Gastrocnemius medialis (tissue), 4 donors: ENCODE results near the gene ISM2. TPM values are rescaled to one million over a fixed set of nuclear protein-coding genes. Genes with fewer than 3 reads are reported as not detected.

Source experiments
- ATAC-seq, 2 donors: fragments of 150-250 bp; one replicate each; pipeline ENCODE4 v1.9.1; 2016
- DNase-seq, 2 donors: peaks; one replicate each; pipeline ENCODE4 v3.0.0-alpha.2; 2019
- H3K27ac ChIP-seq, 4 donors: fragments of 200-600 bp; sonication (generic); 1 replicate in 1 of 4; 2 replicates in 3 of 4; pipeline ENCODE4 v1.5.1; 2016 to 2018; ENCODE audit warnings: mild to moderate bottlenecking in 2 of 4, moderate library complexity in 1 of 4
- H3K27me3 ChIP-seq, 3 donors: fragments of 200-600 bp; sonication (generic) in 2 of 3; 1 replicate in 1 of 3; 2 replicates in 2 of 3; pipeline versions ENCODE4 v1.5.1 to v1.6.0; 2016 to 2019; ENCODE audit warnings: mild to moderate bottlenecking in 1 of 3, moderate library complexity in 1 of 3
- H3K36me3 ChIP-seq, 2 donors: fragments of 200-600 bp; sonication (generic) in 1 of 2; one replicate each; pipeline ENCODE4 v1.5.1; 2017 to 2018
- H3K4me1 ChIP-seq, 2 donors: fragments of 200-600 bp; sonication (generic) in 1 of 2; one replicate each; pipeline ENCODE4 v1.5.1; 2016 to 2017; ENCODE audit warnings: mild to moderate bottlenecking in 2 of 2
- H3K4me3 ChIP-seq, 4 donors: fragments of 200-600 bp; sonication (generic) in 3 of 4; 1 replicate in 1 of 4; 2 replicates in 3 of 4; pipeline ENCODE4 v1.5.1; 2016 to 2019; ENCODE audit warnings: mild to moderate bottlenecking in 2 of 4
- H3K9me3 ChIP-seq, 3 donors: fragments of 200-600 bp; sonication (generic) in 2 of 3; 1 replicate in 1 of 3; 2 replicates in 2 of 3; pipeline ENCODE4 v1.5.1; 2016 to 2019
- POLR2A ChIP-seq, 2 donors: fragments of 450-650 bp; IDR thresholded peaks; one replicate each; pipeline ENCODE4 v1.6.1; 2017; ENCODE audit warnings: antibody characterized with exemption in 2 of 2, mild to moderate bottlenecking in 2 of 2, moderate library complexity in 2 of 2
- in situ Hi-C, 4 donors: fragments of 200-750 bp; cut with MboI; loops; one replicate each; pipeline versions ENCODE4 v1.15.0 to v1.8.0; 2017; ENCODE audit warnings: low sequenced_read_pairs in 4 of 4
- intact Hi-C: fragments of 100-400 bp; cut with DNase I; formaldehyde crosslinking; loops from one replicate; pipeline ENCODE4 v1.15.1; 2023; ENCODE audit warnings: low total_unique reads
- total RNA-seq, 4 donors: library from RNA; depleted of rRNA; stranded (reverse); fragments of >200 nt; gene quantifications; one replicate each; pipeline versions ENCODE4 v1.1.0 to v1.2.3, GENCODE V29; 2016
- TF ChIP-seq, protein P1 (sequence below), 5 experiments: fragments of 450-650 bp in 3 of 5; fragments of 200-600 bp in 2 of 5; sonication (generic) in 2 of 5; IDR thresholded peaks in 4 of 5; conservative IDR thresholded peaks in 1 of 5; 1 replicate in 4 of 5; 2 replicates in 1 of 5; pipeline ENCODE4 v1.5.1; 2016 to 2019; ENCODE audit warnings: antibody characterized with exemption in 5 of 5, mild to moderate bottlenecking in 3 of 5, moderate library complexity in 3 of 5

ISM2 gene
- total RNA-seq, 4 donors from 2014 or later = not detected

DNA sequence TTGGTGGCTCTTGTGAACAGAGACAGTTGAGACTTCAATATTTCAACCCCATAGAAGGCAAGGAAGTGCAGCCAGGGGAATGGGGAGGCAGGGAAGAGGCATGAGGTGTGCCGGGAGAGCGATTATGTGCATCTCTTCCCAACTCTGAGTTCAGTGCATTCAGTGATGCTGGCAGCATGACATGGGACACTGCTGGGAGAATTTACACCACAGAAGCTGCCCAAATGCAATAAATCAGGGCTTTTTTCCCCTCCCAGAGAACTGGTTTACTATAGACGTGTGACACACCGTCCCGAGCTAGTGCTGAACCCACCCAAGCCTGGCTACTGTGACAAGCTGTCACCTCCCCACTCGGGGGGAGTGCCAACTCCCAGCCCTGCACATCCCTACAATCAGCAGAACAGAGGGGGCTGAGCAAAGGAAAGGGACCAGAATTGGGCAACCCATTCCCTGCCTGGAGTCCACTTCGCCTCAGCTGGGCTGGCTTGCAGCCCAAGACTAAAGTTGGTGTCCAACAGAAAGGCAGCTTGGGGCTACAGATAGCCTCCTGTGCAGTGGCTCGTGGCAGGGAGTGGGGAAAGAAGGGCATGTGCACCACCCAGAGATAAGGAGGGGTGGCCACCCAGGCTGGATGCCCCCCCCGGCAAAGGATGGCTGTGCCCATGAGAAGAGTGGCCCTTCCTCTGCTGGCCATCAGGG lies 24.0 kb downstream of the ISM2 start:
- Histone ChIP-seq H3K27me3 (no peaks in the 10 kb centered on the region), H3K4me3 (no peak overlapping the region), H3K4me1 (no peaks in the 10 kb centered on the region), H3K27ac (no peak overlapping the region), H3K36me3 (peaks cover 0 to 2% of the 10 kb centered on the region in 2 donors), H3K9me3 (no peaks in the 10 kb centered on the region)
- in situ Hi-C loops (loop anchor here in 3 of 4 donors (25.0 kb wide), 2 partner anchors 238 to 362 kb away; partner anchors contain the start of genes ALKBH1 (in 3 of the 3) and SLIRP (in 3 of the 3)), intact Hi-C loops (no loop called here)
- no peak for ATAC-seq
- no peak for DNase-seq
- TF ChIP-seq, protein P1, sequence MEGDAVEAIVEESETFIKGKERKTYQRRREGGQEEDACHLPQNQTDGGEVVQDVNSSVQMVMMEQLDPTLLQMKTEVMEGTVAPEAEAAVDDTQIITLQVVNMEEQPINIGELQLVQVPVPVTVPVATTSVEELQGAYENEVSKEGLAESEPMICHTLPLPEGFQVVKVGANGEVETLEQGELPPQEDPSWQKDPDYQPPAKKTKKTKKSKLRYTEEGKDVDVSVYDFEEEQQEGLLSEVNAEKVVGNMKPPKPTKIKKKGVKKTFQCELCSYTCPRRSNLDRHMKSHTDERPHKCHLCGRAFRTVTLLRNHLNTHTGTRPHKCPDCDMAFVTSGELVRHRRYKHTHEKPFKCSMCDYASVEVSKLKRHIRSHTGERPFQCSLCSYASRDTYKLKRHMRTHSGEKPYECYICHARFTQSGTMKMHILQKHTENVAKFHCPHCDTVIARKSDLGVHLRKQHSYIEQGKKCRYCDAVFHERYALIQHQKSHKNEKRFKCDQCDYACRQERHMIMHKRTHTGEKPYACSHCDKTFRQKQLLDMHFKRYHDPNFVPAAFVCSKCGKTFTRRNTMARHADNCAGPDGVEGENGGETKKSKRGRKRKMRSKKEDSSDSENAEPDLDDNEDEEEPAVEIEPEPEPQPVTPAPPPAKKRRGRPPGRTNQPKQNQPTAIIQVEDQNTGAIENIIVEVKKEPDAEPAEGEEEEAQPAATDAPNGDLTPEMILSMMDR (IDR thresholded peaks at IDR 0.05 in 4 of 5, conservative IDR thresholded peaks at IDR 0.05 in 1 of 5) = no peak
- TF ChIP-seq POLR2A (IDR thresholded peaks at IDR 0.05) = no peak

DNA sequence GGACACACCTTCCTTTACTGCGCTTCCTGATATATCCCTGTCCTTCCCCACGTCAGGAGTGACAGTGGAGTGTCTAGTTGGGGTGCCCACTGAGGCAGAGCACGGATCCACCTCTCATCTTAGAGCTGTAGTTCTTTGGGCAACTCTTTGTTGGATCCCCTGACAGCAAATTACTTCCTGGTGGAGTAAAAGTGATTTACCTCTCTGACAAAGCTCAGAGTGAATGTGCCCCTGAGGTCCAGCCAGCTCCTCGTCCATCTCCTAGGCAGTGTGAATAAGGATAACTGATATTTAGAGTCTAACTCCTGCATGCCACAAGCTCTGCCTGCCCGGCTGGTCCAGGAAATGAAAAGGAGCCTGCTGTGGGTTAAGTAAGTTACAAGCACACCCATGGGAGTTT lies 24.7 kb downstream of the ISM2 start:
- H3K36me3 ChIP-seq = peaks cover 0 to 9% of the 10 kb centered on the region in 2 donors
- in situ Hi-C loops (loop anchor here in 3 of 4 donors (25.0 kb wide), 2 partner anchors 238 to 362 kb away; partner anchors contain the start of genes ALKBH1 (in 3 of the 3) and SLIRP (in 3 of the 3)), intact Hi-C loops (no loop called here)
- no peaks in the 10 kb centered on the region for H3K27me3 ChIP-seq
- no peak for ATAC-seq
- H3K4me3 ChIP-seq = no peak overlapping the region
- H3K9me3 ChIP-seq = no peaks in the 10 kb centered on the region
- TF ChIP-seq POLR2A (IDR thresholded peaks at IDR 0.05) = no peak
- TF ChIP-seq, protein P1 (IDR thresholded peaks at IDR 0.05 in 4 of 5, conservative IDR thresholded peaks at IDR 0.05 in 1 of 5) = no peak
- no peak for DNase-seq
- no peaks in the 10 kb centered on the region for H3K4me1 ChIP-seq
- H3K27ac ChIP-seq = no peak overlapping the region

DNA sequence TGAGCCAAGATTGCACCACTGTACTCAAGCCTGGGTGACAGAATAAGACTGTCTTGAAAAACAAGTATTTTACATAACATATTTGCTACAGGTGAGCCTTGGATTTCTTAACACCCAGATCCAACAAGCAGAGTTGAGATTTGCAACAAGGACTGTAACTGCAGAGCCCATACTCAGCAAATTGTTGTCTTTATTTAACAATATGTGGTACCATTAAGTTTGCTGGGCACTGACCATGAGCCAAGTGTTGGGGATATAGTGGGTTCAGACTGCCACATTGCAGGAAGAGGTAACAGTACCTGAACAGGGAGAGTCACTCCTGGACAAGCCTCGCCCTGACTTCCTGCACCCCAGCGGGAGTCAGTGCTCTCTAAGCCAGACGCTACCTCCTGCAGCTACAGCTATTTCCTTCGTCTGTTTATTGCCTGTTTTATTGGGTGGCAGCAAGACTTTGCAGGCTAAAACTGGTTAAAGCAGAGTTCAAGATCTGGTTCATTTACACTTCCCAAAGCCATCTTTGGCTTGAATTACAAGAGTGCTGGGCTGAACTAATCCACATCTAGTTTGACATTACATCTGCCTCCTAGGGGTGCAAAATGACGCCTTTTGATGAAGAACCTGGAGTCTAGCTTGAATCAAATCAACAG lies 28.3 kb downstream of the ISM2 start:
- no peaks in the 10 kb centered on the region for H3K4me1 ChIP-seq
- TF ChIP-seq, protein P1 (IDR thresholded peaks at IDR 0.05 in 4 of 5, conservative IDR thresholded peaks at IDR 0.05 in 1 of 5) = no peak
- no peak for TF ChIP-seq POLR2A (IDR thresholded peaks at IDR 0.05)
- H3K36me3 ChIP-seq = peaks cover 3 to 42% of the 10 kb centered on the region in 2 donors
- no peak overlapping the region for H3K4me3 ChIP-seq
- in situ Hi-C loops = loop anchor here in 3 of 4 donors (25.0 kb wide), 2 partner anchors 242 to 358 kb away; partner anchors contain the start of genes ALKBH1 (in 3 of the 3) and SLIRP (in 3 of the 3)
- no peak for DNase-seq
- no peaks in the 10 kb centered on the region for H3K9me3 ChIP-seq
- intact Hi-C loops = no loop called here
- no peaks in the 10 kb centered on the region for H3K27me3 ChIP-seq
- no peak for ATAC-seq
- H3K27ac ChIP-seq = no peak overlapping the region

DNA sequence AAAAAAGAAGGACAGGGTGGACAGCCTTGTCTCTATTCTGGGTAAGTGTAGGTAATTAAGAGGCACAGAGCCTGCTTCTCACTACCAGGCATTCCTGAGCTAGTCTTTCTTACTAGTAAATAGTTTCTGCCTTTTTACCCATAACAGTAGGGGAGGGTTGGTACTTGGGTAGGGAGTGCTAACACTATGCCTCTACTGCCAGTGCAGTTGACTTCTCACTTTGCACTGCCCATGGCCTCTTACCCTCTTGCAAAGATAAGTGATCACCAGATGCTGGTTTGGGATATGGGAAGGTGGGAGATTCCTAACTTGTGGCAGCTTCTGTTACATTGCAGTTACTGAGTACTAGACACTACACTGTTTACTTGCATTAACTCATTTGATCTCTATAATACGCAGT lies 29.1 kb downstream of the ISM2 start:
- H3K36me3 ChIP-seq = peaks cover 4 to 50% of the 10 kb centered on the region in 2 donors
- DNase-seq = no peak
- no peak overlapping the region for H3K4me3 ChIP-seq
- H3K9me3 ChIP-seq = no peaks in the 10 kb centered on the region
- no peaks in the 10 kb centered on the region for H3K27me3 ChIP-seq
- TF ChIP-seq, protein P1 (IDR thresholded peaks at IDR 0.05 in 4 of 5, conservative IDR thresholded peaks at IDR 0.05 in 1 of 5) = no peak
- no peak for TF ChIP-seq POLR2A (IDR thresholded peaks at IDR 0.05)
- in situ Hi-C loops = loop anchor here in 3 of 4 donors (25.0 kb wide), 2 partner anchors 243 to 357 kb away; partner anchors contain the start of genes ALKBH1 (in 3 of the 3) and SLIRP (in 3 of the 3)
- intact Hi-C loops = no loop called here
- ATAC-seq = no peak
- no peak overlapping the region for H3K27ac ChIP-seq
- H3K4me1 ChIP-seq = no peaks in the 10 kb centered on the region
